Fibroblast of skin of abdomen (primary cell): ENCODE results near the gene NAMPT. TPM values are rescaled to one million over a fixed set of nuclear protein-coding genes. Genes with fewer than 3 reads are reported as not detected.
"Not testable (repeated sequence)": the region's sequence is repeated elsewhere in the genome, so short reads cannot be mapped to it uniquely, and the experiment has no call there.

Experiments
- DNase-seq: peaks from one replicate; pipeline ENCODE4 v3.0.0-alpha.2; 2013
- polyA plus RNA-seq, 2 experiments: library from polyadenylated mRNA; unstranded; fragments of 120-200 nt; gene quantifications; one replicate each; pipeline ENCODE4 v1.2.1, GENCODE V29; 2013; ENCODE audit not compliant: insufficient read length in 2 of 2

NAMPT gene
- 43.4 TPM for polyA plus RNA-seq (2013, experiment 1 of 2; ENCODE audit: insufficient read length)
- polyA plus RNA-seq (2013, experiment 2 of 2; ENCODE audit: insufficient read length), result 44.3 TPM

GRCh38 chr7:106284714-106285050 lies at the start of gene NAMPT:
Gene NAMPT (minus strand): TSS chr7:106284983. CDS start chr7:106284884, 99 bp downstream.
- DNase-seq, result no peak

GRCh38 chr7:106332201-106332600 lies 47.4 kb upstream of the NAMPT start:
- DNase-seq, result no peak

- no peak for DNase-seq
Measured at GRCh38 chr7:106331441-106332175, 46.8 kb upstream of the NAMPT start.

- peak; percentile 83 for DNase-seq
Measured at GRCh38 chr7:106329971-106330733, 45.4 kb upstream of the NAMPT start.

- peak; percentile 38 for DNase-seq
Measured at GRCh38 chr7:106329408-106329807, 44.6 kb upstream of the NAMPT start.

- no peak for DNase-seq
Measured at GRCh38 chr7:106327538-106328481, 43.0 kb upstream of the NAMPT start.

- no peak for DNase-seq
Measured at GRCh38 chr7:106326594-106327537, 42.1 kb upstream of the NAMPT start.

GRCh38 chr7:106324509-106324908 lies 39.7 kb upstream of the NAMPT start:
- not testable (repeated sequence) for DNase-seq

- not testable (repeated sequence) for DNase-seq
Measured at GRCh38 chr7:106320254-106320770, 35.5 kb upstream of the NAMPT start.

GRCh38 chr7:106318482-106318881 lies 33.7 kb upstream of the NAMPT start:
- no peak for DNase-seq

GRCh38 chr7:106317971-106318370 lies 33.2 kb upstream of the NAMPT start:
- DNase-seq, result peak; percentile 58

GRCh38 chr7:106316947-106317346 lies 32.2 kb upstream of the NAMPT start:
- DNase-seq, result no peak

- DNase-seq, result no peak
Measured at GRCh38 chr7:106314875-106315274, 30.1 kb upstream of the NAMPT start.

GRCh38 chr7:106313966-106314365 lies 29.2 kb upstream of the NAMPT start:
- DNase-seq, result no peak

- DNase-seq, result peak; percentile 80
Measured at GRCh38 chr7:106313456-106313901, 28.7 kb upstream of the NAMPT start.

- peak; percentile 17 for DNase-seq
Measured at GRCh38 chr7:106312906-106313305, 28.1 kb upstream of the NAMPT start.

GRCh38 chr7:106312099-106312871 lies 27.5 kb upstream of the NAMPT start:
- no peak for DNase-seq

- DNase-seq, result no peak
Measured at GRCh38 chr7:106309362-106309761, 24.6 kb upstream of the NAMPT start.

GRCh38 chr7:106306256-106306655 lies 21.5 kb upstream of the NAMPT start:
- DNase-seq, result no peak

GRCh38 chr7:106305732-106306131 lies 20.9 kb upstream of the NAMPT start:
- DNase-seq, result no peak
